Suprapubic skin (tissue), 4 donors: ENCODE results near the gene GRID1.

Source experiments
- CTCF ChIP-seq, 2 donors: fragments of 200-600 bp in 1 of 2; fragments of 450-650 bp in 1 of 2; sonication (generic) in 1 of 2; IDR thresholded peaks; one replicate each; pipeline ENCODE4 v1.5.1; 2016 to 2019; ENCODE audit warnings: antibody characterized with exemption in 2 of 2, mild to moderate bottlenecking in 1 of 2, moderate library complexity in 1 of 2
- POLR2A ChIP-seq, 2 donors: fragments of 450-650 bp; IDR thresholded peaks; one replicate each; pipeline ENCODE4 v1.6.1; 2017; ENCODE audit warnings: antibody characterized with exemption in 2 of 2, mild to moderate bottlenecking in 2 of 2, moderate library complexity in 2 of 2
- POLR2AphosphoS5 ChIP-seq, 3 donors: sonication (generic); formaldehyde crosslinking; IDR thresholded peaks; one replicate each; pipeline ENCODE4 v1.6.1; 2017; ENCODE audit warnings: antibody characterized with exemption in 3 of 3

GRCh38 chr10:85666987-85667386, 699.6 kb downstream of the GRID1 start:
- TF ChIP-seq POLR2A (IDR thresholded peaks at IDR 0.05) (no peak), CTCF (IDR thresholded peaks at IDR 0.05) (no peak), POLR2AphosphoS5 (IDR thresholded peaks at IDR 0.05) (no peak)
